ENCODE measurements around the gene ULBP1.
"Not testable (repeated sequence)": the region's sequence is repeated elsewhere in the genome, so short reads cannot be mapped to it uniquely, and the experiment has no call there.

- not testable (repeated sequence) for TF ChIP-seq POLR2A, CTCF (IDR thresholded peaks at IDR 0.05)
Observed at GRCh38 chr6:150014623-150015280, 51.0 kb downstream of the ULBP1 start.
